K562 (cell line): ENCODE measurements around the gene ALAS2. TPM values are rescaled to one million over a fixed set of nuclear protein-coding genes. Genes with fewer than 3 reads are reported as not detected.

Experiments used
- ATAC-seq: fragments of 200-7000 bp; cut with Tn5 transposase; 3 replicates; pipeline ENCODE4 v1.9.1; 2020; ENCODE audit warnings: moderate library complexity
- BruUV-seq: library from RNA; stranded (reverse); fragments of 400-500 nt; replicated peaks from 2 replicates; lab custom pipeline; 2021; lab: Mats Ljungman, UMichigan
- CTCF ChIA-PET: fragments of 300-600 bp; formaldehyde crosslinking; extraction: SDS; loops from one replicate; lab custom pipeline; 2021; ENCODE audit warnings: low intra/inter-chr PET ratio; lab: Yijun Ruan, JAX
- POLR2A ChIA-PET: fragments of 300-600, 350-650 bp; sonication (Branson Sonifier 250); formaldehyde crosslinking; extraction: SDS; loops from one replicate; lab custom pipeline; 2021; ENCODE audit warnings: antibody characterized with exemption, inconsistent platforms; lab: Yijun Ruan, JAX
- DNase-seq, 4 experiments: peaks; one replicate each; pipeline versions ENCODE4 v3.0.0 to v3.0.0-alpha.2; 2011 to 2018; ENCODE audit warnings: low spot score in 3 of 4, mixed read lengths in 3 of 4; ENCODE audit errors: extremely low read depth in 1 of 4
- FAIRE-seq: peaks from 2 replicates; lab custom pipeline; 2011; peaks lifted over from hg19 to GRCh38; lab: Jason Lieb, UNC
- H2AFZ ChIP-seq: 2 replicates; pipeline ENCODE4 v1.6.0; 2011; ENCODE audit warnings: low read depth, low read length, control low read depth, inconsistent platforms
- H3K27ac ChIP-seq: fragments of 200-600 bp; 3 replicates; pipeline ENCODE4 v1.8.0; 2011; ENCODE audit warnings: low read depth, mild to moderate bottlenecking, control low read depth, inconsistent platforms, low read length, moderate library complexity, mixed read lengths; ENCODE audit errors: extremely low read depth
- H3K27me3 ChIP-seq, 2 experiments: fragments of 300-600 bp in 1 of 2; 2 replicates in 1 of 2; 3 replicates in 1 of 2; pipeline versions ENCODE4 v1.6.0 to v1.8.0; 2011; ENCODE audit warnings: inconsistent platforms in 2 of 2, low read length in 2 of 2, mild to moderate bottlenecking in 1 of 2, mixed read lengths in 1 of 2, moderate library complexity in 1 of 2; ENCODE audit not compliant: control insufficient read depth in 2 of 2, insufficient read depth in 2 of 2
- H3K36me3 ChIP-seq: fragments of 300-600 bp; 3 replicates; pipeline ENCODE4 v1.8.0; 2011; ENCODE audit warnings: mild to moderate bottlenecking, low read length, inconsistent platforms; ENCODE audit not compliant: control insufficient read depth, insufficient read depth
- H3K4me1 ChIP-seq, 2 experiments: fragments of 200-600 bp in 1 of 2; replicated peaks in 1 of 2; 2 replicates in 1 of 2; 3 replicates in 1 of 2; pipeline versions ENCODE4 v1.5.1 to v1.8.0; 2011; ENCODE audit warnings: inconsistent platforms in 2 of 2, low read length in 2 of 2, mild to moderate bottlenecking in 1 of 2, mixed read lengths in 1 of 2, moderate library complexity in 1 of 2; ENCODE audit not compliant: control insufficient read depth in 2 of 2, insufficient read depth in 2 of 2
- H3K4me2 ChIP-seq: 2 replicates; pipeline ENCODE4 v1.6.1; 2011; ENCODE audit warnings: low read length, control low read depth, inconsistent platforms, mixed read lengths; ENCODE audit not compliant: insufficient read depth
- H3K4me3 ChIP-seq: fragments of 200-600 bp; sonication (generic), shearing (Covaris generic); 2 replicates; pipeline ENCODE4 v1.5.1; 2016; ENCODE audit warnings: control low read depth, inconsistent platforms
- H3K79me2 ChIP-seq: fragments of 200-600 bp; 3 replicates; pipeline ENCODE4 v1.8.0; 2011; ENCODE audit warnings: low read length, inconsistent platforms; ENCODE audit not compliant: control insufficient read depth, insufficient read depth
- H3K9ac ChIP-seq, 2 experiments: 2 replicates each; pipeline versions ENCODE4 v1.6.0 to v1.6.1; 2011; ENCODE audit warnings: low read depth in 2 of 2, low read length in 2 of 2, control low read depth in 1 of 2, inconsistent platforms in 1 of 2, mild to moderate bottlenecking in 1 of 2, mixed read lengths in 1 of 2; ENCODE audit not compliant: insufficient read depth in 1 of 2
- H3K9me1 ChIP-seq: one replicate; pipeline ENCODE4 v1.6.0; 2011; ENCODE audit warnings: inconsistent platforms, mild to moderate bottlenecking, low read length, moderate library complexity; ENCODE audit not compliant: control insufficient read depth, insufficient read depth
- H3K9me3 ChIP-seq: replicated peaks from 2 replicates; pipeline ENCODE4 v1.5.1; 2011; ENCODE audit warnings: low read depth, low read length, inconsistent platforms; ENCODE audit not compliant: control insufficient read depth, insufficient read depth
- H4K20me1 ChIP-seq: replicated peaks from 2 replicates; pipeline ENCODE4 v1.6.1; 2011; ENCODE audit warnings: low read length, inconsistent platforms, mixed read lengths; ENCODE audit not compliant: control insufficient read depth, insufficient read depth
- EZH2 ChIP-seq: IDR thresholded peaks from 2 replicates; pipeline ENCODE4 v1.6.1; 2012; ENCODE audit warnings: low read depth, mild to moderate bottlenecking, inconsistent platforms, low read length, borderline replicate concordance
- FOXK2 ChIP-seq, 2 experiments: fragments of 450-650 bp; IDR thresholded peaks in 1 of 2; conservative IDR thresholded peaks in 1 of 2; 2 replicates each; pipeline ENCODE4 v1.6.1; 2016; ENCODE audit warnings: low read depth in 2 of 2, mild to moderate bottlenecking in 1 of 2
- PHF20 ChIP-seq: fragments of 450-650 bp; IDR thresholded peaks from 2 replicates; pipeline ENCODE4 v1.6.1; 2018; ENCODE audit not compliant: partially characterized antibody
- POLR2H ChIP-seq: IDR thresholded peaks from 2 replicates; pipeline ENCODE4 v1.6.1; 2016; ENCODE audit warnings: missing genetic modification characterization, low read depth, mild to moderate bottlenecking, control low read depth, missing compliant biosample characterization, moderate library complexity
- RHOXF2B ChIP-seq: fragments of 250-450 bp; sonication (Bioruptor Pico); conservative IDR thresholded peaks from 2 replicates; pipeline ENCODE4 v1.5.1; 2021
- SIX5 ChIP-seq, 2 experiments: IDR thresholded peaks; 2 replicates each; pipeline ENCODE4 v1.6.1; 2011; ENCODE audit warnings: low read length in 2 of 2, borderline replicate concordance in 1 of 2, low read depth in 1 of 2, mild to moderate bottlenecking in 1 of 2, moderate library complexity in 1 of 2; ENCODE audit not compliant: insufficient read depth in 1 of 2
- SMARCB1 ChIP-seq: IDR thresholded peaks from 2 replicates; pipeline ENCODE4 v1.6.1; 2011; ENCODE audit warnings: improper control_type of control experiment, low read depth; ENCODE audit not compliant: insufficient read length
- SMC3 ChIP-seq: conservative IDR thresholded peaks from 2 replicates; pipeline ENCODE4 v1.6.1; 2011; ENCODE audit warnings: low read depth, low read length, improper control_type of control experiment; ENCODE audit not compliant: insufficient read depth
- TGIF2 ChIP-seq: sonication (generic); formaldehyde crosslinking; IDR thresholded peaks from 2 replicates; pipeline ENCODE4 v1.8.1; 2022; ENCODE audit warnings: mild to moderate bottlenecking, missing genetic modification reagents, moderate library complexity
- ZNF224 ChIP-seq: sonication (generic); formaldehyde crosslinking; IDR thresholded peaks from 2 replicates; pipeline ENCODE4 v1.8.0; 2022; ENCODE audit warnings: mild to moderate bottlenecking, missing genetic modification reagents
- WGBS: fragments of 100-300 bp; shearing (Covaris generic); methylation state at CpG from one replicate; pipeline ENCODE4 v1.1.6; 2016; ENCODE audit warnings: low coverage, mixed read lengths; ENCODE audit not compliant: insufficient coverage; ENCODE audit errors: missing lambda C conversion rate; 5-methylcytosine and 5-hydroxymethylcytosine counted together
- in situ Hi-C: fragments of 300-500 bp; cut with MboI; formaldehyde crosslinking; loops from 4 replicates; pipeline ENCODE4 v1.15.0; 2018; ENCODE audit warnings: inconsistent platforms, mixed read lengths
- intact Hi-C: fragments of 100-400 bp; cut with micrococcal nuclease; formaldehyde crosslinking; loops from 2 replicates; pipeline ENCODE4 v1.14.2; 2022
- polyA plus RNA-seq, 8 experiments: library from polyadenylated mRNA; depleted of rRNA in 4 of 8; stranded (reverse) in 5 of 8; unstranded in 3 of 8; fragments of >200 nt; fragmentation: Nextera tagmentation in 2 of 8; fragmentation: Illumina TruSeq in 1 of 8; extraction: Ambion mirVana in 2 of 8; extraction: Trizol in 1 of 8; gene quantifications; 2 replicates each; pipeline versions ENCODE4 v1.2.1 to v1.2.3, GENCODE V29; 2011 to 2014; ENCODE audit warnings: inconsistent platforms in 1 of 8, missing spikeins in 1 of 8
- total RNA-seq, 7 experiments: library from RNA; depleted of rRNA in 6 of 7; stranded (reverse); fragments of >200 nt in 6 of 7; fragmentation: Illumina TruSeq in 2 of 7; extraction: Trizol in 2 of 7; gene quantifications; 2 replicates each; pipeline versions ENCODE4 v1.2.1 to v1.2.3, GENCODE V29; 2011 to 2021; ENCODE audit warnings: low replicate concordance in 1 of 7
- TF ChIP-seq, protein P1 (sequence below): fragments of 250-450 bp; sonication (Bioruptor Pico); IDR thresholded peaks from 2 replicates; pipeline ENCODE4 v1.8.0; 2021; ENCODE audit warnings: mild to moderate bottlenecking, moderate library complexity
- TF ChIP-seq, protein P2 (sequence below): sonication (generic); formaldehyde crosslinking; IDR thresholded peaks from 2 replicates; pipeline ENCODE4 v1.8.1; 2023; ENCODE audit warnings: mild to moderate bottlenecking, missing genetic modification reagents
- TF ChIP-seq, protein P3 (sequence below): fragments of 250-450 bp; sonication (Bioruptor Pico); IDR thresholded peaks from 2 replicates; pipeline ENCODE4 v1.8.0; 2021; ENCODE audit warnings: borderline replicate concordance, mild to moderate bottlenecking, moderate library complexity; ENCODE audit not compliant: poor library complexity, severe bottlenecking

The ALAS2 gene
- total and polyA plus RNA-seq, 9 of the 15 experiments (the other 6 are each of a cell fraction or from before 2014, with no cell fraction given) = 14.6 to 101 (median 33.4) TPM

DNA sequence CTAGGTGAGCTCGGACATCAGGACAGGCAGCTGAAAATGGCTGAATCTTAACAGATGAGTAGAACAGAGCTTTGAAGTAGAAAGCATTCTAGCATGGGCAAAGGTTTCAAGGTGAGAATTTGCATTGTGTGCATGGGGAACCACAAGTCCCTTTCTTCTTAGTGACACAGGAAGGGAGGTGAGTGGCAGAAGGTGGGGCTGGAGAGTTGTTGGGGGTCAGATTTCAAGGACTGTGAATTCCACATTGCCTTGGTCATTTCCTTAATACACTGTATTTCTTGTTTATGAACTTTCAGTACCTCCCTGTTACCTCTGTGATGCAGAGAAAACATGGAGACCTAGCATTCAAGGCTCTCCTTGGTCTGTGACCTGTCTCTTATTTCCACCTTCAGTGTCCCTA lies 26.5 kb downstream of the ALAS2 start:
- Histone ChIP-seq H3K4me1 (peaks cover 8% of the 10 kb centered on the region in 2 experiments; a peak in 4 of 5 replicates), H3K4me2 (no peak overlapping the region), H3K9me3 (no peaks in the 10 kb centered on the region), H3K9me1 (no peaks in the 10 kb centered on the region), H3K4me3 (no peak overlapping the region)
- no peak for ATAC-seq
- POLR2A ChIA-PET = no interaction called here
- TF ChIP-seq EZH2 (no peak), SMARCB1 (no peak), ZNF224 (CRISPR knock-in tag) (no peak), POLR2H (tag) (no peak), SIX5 (IDR thresholded peaks at IDR 0.05; ENCODE audit: borderline replicate concordance in 1 of 2, insufficient read depth in 1 of 2, low read depth in 1 of 2, low read length in 2 of 2) (no peak), PHF20 (no peak), FOXK2 (conservative IDR thresholded peaks at IDR 0.05 in 1 of 2, IDR thresholded peaks at IDR 0.05 in 1 of 2; ENCODE audit: low read depth in 2 of 2) (no peak), TGIF2 (CRISPR knock-in tag) (no peak), RHOXF2B (CRISPR knock-in tag) (no peak), SMC3 (no peak)
- TF ChIP-seq, protein P1, sequence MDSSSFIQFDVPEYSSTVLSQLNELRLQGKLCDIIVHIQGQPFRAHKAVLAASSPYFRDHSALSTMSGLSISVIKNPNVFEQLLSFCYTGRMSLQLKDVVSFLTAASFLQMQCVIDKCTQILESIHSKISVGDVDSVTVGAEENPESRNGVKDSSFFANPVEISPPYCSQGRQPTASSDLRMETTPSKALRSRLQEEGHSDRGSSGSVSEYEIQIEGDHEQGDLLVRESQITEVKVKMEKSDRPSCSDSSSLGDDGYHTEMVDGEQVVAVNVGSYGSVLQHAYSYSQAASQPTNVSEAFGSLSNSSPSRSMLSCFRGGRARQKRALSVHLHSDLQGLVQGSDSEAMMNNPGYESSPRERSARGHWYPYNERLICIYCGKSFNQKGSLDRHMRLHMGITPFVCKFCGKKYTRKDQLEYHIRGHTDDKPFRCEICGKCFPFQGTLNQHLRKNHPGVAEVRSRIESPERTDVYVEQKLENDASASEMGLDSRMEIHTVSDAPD (CRISPR knock-in tag) = no peak
- TF ChIP-seq, protein P2, sequence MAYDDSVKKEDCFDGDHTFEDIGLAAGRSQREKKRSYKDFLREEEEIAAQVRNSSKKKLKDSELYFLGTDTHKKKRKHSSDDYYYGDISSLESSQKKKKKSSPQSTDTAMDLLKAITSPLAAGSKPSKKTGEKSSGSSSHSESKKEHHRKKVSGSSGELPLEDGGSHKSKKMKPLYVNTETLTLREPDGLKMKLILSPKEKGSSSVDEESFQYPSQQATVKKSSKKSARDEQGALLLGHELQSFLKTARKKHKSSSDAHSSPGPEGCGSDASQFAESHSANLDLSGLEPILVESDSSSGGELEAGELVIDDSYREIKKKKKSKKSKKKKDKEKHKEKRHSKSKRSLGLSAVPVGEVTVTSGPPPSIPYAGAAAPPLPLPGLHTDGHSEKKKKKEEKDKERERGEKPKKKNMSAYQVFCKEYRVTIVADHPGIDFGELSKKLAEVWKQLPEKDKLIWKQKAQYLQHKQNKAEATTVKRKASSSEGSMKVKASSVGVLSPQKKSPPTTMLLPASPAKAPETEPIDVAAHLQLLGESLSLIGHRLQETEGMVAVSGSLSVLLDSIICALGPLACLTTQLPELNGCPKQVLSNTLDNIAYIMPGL (CRISPR knock-in tag) = no peak
- TF ChIP-seq, protein P3, sequence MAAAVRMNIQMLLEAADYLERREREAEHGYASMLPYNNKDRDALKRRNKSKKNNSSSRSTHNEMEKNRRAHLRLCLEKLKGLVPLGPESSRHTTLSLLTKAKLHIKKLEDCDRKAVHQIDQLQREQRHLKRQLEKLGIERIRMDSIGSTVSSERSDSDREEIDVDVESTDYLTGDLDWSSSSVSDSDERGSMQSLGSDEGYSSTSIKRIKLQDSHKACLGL (CRISPR knock-in tag) = no peak
- TF ChIP-seq, all 486 proteins: peak for 0
- FAIRE-seq (no peak), DNase-seq (no peak)
- WGBS = 100% methylated on average over 1 of the region's 1 CpG
- Histone ChIP-seq H3K79me2 (peaks cover 24% of the 10 kb centered on the region), H4K20me1 (no peaks in the 10 kb centered on the region), H2AFZ (no peak overlapping the region), H3K27me3 (no peaks in the 10 kb centered on the region), H3K36me3 (peaks cover 57% of the 10 kb centered on the region), H3K9ac (no peak overlapping the region; a peak in 1 of 4 replicates), H3K27ac (no peak overlapping the region)
- CTCF ChIA-PET = no interaction called here
- in situ Hi-C loops = no loop called here
- intact Hi-C loops = loop anchor here (10.0 kb wide), 1 partner anchor 51 kb away; no protein-coding TSS in a partner anchor
- BruUV-seq = no TSS peak
